Measurements from ENCODE around the gene PEX10. TPM values are rescaled to one million over a fixed set of nuclear protein-coding genes. Genes with fewer than 3 reads are reported as not detected.

Gene PEX10
- total and polyA plus RNA-seq, 10 of the 15 experiments (the other 5 are each of a cell fraction or from before 2014, with no cell fraction given) = 0.24 to 24.9 (median 16.8) TPM; not detected in 1

- no peaks in the 10 kb centered on the region for H3K9me3 ChIP-seq (replicated peaks; ENCODE audit: control insufficient read depth, insufficient read depth, low read length)
- RAD21 ChIA-PET (ENCODE audit: unreplicated experiment) = no interaction called here
- no peaks in the 10 kb centered on the region for H3K36me3 ChIP-seq (ENCODE audit: control insufficient read depth in 2 of 2, insufficient read depth in 2 of 2, low read length in 1 of 2)
- POLR2A ChIA-PET = no interaction called here
- CTCF ChIA-PET = no interaction called here
- in situ Hi-C loops (cut with MboI) (no loop called here), intact Hi-C loops (cut with micrococcal nuclease; ENCODE audit: unreplicated experiment) (no loop called here)
- SMC1A ChIA-PET (ENCODE audit: uncharacterized antibody, unreplicated experiment) = no interaction called here
- no TSS peak for BruUV-seq (replicated peaks)
- FAIRE-seq (no peak), DNase-seq (ENCODE audit: low read depth, low spot score) (no peak), ATAC-seq (no peak)
- H3K79me2 ChIP-seq (ENCODE audit: control insufficient read depth, insufficient read depth, low read length) = no peaks in the 10 kb centered on the region
- no peak overlapping the region for H3K4me2 ChIP-seq (ENCODE audit: control insufficient read depth, insufficient read depth)
- no peak overlapping the region for H3K9ac ChIP-seq (ENCODE audit: control insufficient read depth, insufficient read depth, low read length)
- no peaks in the 10 kb centered on the region for H4K20me1 ChIP-seq (ENCODE audit: control insufficient read depth, insufficient read depth)
- no peaks in the 10 kb centered on the region; a peak in 2 of 4 replicates for H3K27me3 ChIP-seq (replicated peaks in 1 of 2; ENCODE audit: control insufficient read depth in 2 of 2, insufficient read depth in 2 of 2, low read length in 1 of 2)
- no peak overlapping the region for H2AFZ ChIP-seq (ENCODE audit: control insufficient read depth, low read depth, low read length)
- H3K27ac ChIP-seq (ENCODE audit: control insufficient read depth, insufficient read depth) = no peak overlapping the region
- peaks cover 11% of the 10 kb centered on the region for H3K4me1 ChIP-seq (ENCODE audit: control insufficient read depth, insufficient read depth, low read length)
- H3K4me3 ChIP-seq = no peak overlapping the region
- TF ChIP-seq, protein P1, sequence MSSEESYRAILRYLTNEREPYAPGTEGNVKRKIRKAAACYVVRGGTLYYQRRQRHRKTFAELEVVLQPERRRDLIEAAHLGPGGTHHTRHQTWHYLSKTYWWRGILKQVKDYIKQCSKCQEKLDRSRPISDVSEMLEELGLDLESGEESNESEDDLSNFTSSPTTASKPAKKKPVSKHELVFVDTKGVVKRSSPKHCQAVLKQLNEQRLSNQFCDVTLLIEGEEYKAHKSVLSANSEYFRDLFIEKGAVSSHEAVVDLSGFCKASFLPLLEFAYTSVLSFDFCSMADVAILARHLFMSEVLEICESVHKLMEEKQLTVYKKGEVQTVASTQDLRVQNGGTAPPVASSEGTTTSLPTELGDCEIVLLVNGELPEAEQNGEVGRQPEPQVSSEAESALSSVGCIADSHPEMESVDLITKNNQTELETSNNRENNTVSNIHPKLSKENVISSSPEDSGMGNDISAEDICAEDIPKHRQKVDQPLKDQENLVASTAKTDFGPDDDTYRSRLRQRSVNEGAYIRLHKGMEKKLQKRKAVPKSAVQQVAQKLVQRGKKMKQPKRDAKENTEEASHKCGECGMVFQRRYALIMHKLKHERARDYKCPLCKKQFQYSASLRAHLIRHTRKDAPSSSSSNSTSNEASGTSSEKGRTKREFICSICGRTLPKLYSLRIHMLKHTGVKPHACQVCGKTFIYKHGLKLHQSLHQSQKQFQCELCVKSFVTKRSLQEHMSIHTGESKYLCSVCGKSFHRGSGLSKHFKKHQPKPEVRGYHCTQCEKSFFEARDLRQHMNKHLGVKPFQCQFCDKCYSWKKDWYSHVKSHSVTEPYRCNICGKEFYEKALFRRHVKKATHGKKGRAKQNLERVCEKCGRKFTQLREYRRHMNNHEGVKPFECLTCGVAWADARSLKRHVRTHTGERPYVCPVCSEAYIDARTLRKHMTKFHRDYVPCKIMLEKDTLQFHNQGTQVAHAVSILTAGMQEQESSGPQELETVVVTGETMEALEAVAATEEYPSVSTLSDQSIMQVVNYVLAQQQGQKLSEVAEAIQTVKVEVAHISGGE (CRISPR knock-in tag; IDR thresholded peaks at IDR 0.05) = no peak
- TF ChIP-seq TARDBP (IDR thresholded peaks at IDR 0.05; ENCODE audit: borderline replicate concordance) = no peak
- TF ChIP-seq ZNF207 (IDR thresholded peaks at IDR 0.05; ENCODE audit: borderline replicate concordance) = no peak
- no peak for TF ChIP-seq YY1 (IDR thresholded peaks at IDR 0.05; ENCODE audit: low read depth, low read length)
- no peak for TF ChIP-seq EP300 (IDR thresholded peaks at IDR 0.05; ENCODE audit: borderline replicate concordance in 1 of 2, control insufficient read depth in 1 of 2, low read depth in 2 of 2, low read length in 2 of 2)
- no peak for TF ChIP-seq ELK1 (IDR thresholded peaks at IDR 0.05; ENCODE audit: low read depth, low read length)
- no peak for TF ChIP-seq TBL1XR1 (IDR thresholded peaks at IDR 0.05; ENCODE audit: low read depth, low read length)
- no peak for TF ChIP-seq YBX1 (IDR thresholded peaks at IDR 0.05)
- TF ChIP-seq ZZZ3 (IDR thresholded peaks at IDR 0.05; ENCODE audit: control insufficient read depth, insufficient read length, low read depth) = no peak
- TF ChIP-seq SPI1 (IDR thresholded peaks at IDR 0.05; ENCODE audit: borderline replicate concordance, insufficient read depth, low read depth, low read length) = no peak
- 34% methylated on average over 7 of the region's 7 CpGs for WGBS (ENCODE audit: insufficient coverage, insufficient replicate concordance, low lambda C conversion rate, missing lambda C conversion rate)
Measured at GRCh38 chr1:2436876-2437275, 24.5 kb upstream of the PEX10 start.
